SKM-1 (cell line): ENCODE measurements around the gene GARRE1.

Experiments used
- DNase-seq: peaks from one replicate; lab custom pipeline; 2025; ENCODE audit not compliant: unreplicated experiment; lab: John Stamatoyannopoulos, UW

Gene GARRE1

DNA sequence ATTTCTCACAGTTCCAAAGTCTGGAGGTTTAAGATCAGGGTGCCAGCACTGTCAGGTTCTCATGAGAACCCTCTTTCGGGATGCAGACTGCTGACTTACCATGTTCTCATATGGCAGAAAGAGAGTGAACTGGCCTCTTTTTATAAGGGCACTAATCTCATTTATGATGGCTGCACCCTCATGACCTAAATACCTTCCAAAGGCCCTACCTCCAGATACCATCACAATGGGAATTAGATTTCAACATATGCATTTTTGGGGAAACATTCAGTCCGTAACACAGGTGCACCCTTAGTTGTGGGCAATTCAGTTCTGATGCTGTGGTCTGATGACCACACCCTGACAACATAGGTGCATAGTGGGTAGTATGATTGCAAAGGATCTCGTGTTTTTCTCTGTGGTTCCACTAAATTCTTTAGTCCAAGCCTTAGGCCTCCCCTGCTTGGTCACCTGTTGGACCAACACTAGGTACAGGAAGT, 33.3 kb downstream of the GARRE1 start:
- DNase-seq, result no peak

DNA sequence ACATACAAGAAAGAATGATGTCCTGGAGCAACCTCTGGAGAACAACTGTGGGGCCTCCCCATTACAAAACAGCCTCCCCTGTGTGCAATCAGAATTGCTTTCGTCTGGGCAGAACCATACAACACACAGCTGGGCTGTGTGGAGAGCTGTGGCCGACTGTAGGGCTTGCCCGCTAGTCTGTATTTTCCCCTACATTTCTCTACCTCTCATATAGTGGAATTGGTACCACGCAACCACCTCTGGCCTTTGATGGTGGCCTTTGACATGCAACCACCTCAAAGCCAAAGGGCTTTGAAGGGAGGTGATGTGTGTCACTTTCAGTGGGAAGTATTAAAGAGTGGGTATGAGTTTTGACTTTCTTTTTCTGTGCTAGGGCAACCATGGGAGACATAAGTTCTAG, 34.0 kb downstream of the GARRE1 start:
- no peak for DNase-seq

DNA sequence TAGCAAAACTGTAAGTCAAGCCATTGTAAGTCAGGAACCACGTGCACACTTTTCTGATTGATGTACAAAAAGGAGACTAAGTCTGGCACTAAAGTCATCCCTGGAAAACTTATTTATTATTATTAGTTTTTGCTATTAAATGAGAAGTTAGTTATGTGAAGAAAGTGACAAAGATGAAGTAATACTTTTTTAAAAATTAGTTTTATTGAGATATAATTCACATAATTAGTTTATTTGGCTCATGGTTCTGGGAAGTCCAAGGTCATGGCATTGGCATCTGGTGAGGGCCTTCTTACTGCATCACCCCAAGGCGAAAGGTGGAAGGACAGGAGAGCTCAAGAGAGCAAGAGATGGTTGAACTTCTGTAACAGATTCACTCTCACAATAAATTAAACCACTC, 36.9 kb downstream of the GARRE1 start:
- DNase-seq, result no peak

DNA sequence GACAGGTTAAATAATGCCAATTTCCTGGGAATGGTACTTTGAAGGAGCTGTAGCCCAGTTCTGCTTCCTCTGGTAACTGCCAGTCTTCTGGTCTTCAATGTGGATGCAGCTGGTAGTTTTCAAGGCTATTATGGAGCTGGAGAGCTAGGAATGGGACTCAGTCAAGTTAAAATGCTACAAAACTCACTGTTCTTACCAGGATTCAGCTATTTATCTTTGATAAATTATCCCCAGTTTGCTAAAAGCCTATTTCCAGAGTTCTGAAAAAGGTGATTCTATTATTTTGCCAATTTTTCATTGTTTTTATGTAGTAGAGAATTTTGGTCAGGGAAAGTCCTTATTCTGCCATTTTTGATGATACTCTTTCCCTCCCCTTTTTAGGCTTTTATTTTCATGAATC, 40.7 kb downstream of the GARRE1 start:
- DNase-seq, result no peak

DNA sequence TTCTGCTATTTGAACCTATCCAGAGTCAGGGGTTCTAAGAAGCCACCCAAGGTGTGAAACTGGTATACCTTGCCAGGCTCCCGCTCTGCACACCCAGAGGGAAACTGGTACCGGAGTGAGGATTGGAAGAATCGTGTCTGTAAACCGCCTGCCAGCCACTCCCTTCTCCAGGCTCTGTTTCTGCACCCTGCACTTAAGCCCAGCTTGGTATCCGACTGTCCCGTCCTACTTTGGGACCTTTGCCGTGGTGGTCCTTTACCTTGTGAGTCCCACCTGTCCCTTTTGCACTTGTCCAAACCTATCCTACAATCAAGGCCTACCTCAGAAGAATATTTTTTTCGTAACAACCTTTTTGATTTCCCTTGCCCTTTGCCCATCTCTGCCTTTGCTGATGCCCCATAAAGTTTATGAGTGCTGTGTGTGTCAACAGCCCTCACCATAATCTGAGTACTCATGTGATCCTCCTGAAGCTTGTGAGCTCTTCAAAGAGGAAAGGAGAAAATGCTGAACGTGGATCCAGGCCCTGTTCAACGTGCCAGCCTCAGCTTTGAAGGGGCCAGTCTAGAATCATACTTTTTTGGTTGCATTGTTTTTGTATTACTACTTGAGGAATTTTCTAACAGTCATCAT, 44.7 kb downstream of the GARRE1 start:
- DNase-seq, result no peak

DNA sequence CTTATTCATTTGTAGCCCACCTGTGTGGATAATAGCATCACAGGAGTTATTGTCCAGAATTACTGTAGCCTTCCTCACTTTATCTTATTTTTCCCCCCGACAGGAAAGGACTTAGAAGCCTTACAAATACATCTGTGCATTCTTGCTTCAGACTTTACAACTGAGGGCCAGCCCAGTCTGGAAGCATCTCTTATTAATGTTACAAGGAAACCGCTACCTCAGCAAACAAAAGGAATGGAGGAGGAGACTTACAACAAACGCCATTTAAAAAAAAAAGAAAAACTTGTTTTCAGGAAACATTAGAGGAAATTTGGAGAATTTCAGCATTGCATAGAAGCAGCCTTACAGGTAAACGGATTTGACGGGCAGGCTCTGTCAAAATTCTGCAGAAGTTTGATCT, 45.2 kb downstream of the GARRE1 start:
- DNase-seq, result no peak

DNA sequence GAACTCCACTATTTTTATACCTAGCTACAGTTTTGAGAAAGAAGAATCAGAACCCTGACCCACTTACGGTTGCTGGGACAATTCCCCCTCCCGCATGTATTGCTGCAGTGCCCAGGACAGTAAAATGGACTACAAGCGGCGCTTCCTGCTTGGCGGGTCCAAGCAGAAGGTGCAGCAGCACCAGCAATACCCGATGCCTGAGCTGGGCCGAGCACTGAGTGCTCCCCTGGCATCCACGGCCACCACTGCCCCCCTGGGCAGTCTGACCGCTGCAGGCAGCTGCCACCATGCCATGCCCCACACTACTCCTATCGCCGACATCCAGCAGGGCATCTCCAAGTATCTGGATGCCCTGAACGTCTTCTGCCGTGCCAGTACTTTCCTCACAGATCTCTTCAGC, 46.0 kb downstream of the GARRE1 start:
- DNase-seq, result no peak

- no peak for DNase-seq
Observed at GRCh38 chr19:34300962-34301361, 46.6 kb downstream of the GARRE1 start.
